ENCODE measurements around the gene SLC26A5.

DNA sequence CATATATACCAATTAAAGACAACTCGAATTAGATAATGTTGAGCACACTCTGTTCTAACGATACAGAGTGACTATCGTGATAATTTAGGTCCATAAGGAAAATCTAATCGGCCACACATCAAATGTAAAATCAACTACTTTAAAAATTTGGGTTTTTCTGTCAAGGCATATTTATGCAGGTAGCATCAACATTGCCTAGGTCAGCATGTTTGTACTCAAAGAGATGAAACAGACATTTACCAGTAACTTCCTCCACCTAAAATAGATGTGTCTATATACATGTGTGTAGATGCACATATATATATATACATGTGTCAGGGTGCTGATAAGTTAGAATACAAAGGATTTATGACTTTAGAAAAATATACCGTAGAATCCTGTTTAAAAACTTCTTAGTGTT, 76.6 kb downstream of the SLC26A5 start:
- TF ChIP-seq, protein P1, sequence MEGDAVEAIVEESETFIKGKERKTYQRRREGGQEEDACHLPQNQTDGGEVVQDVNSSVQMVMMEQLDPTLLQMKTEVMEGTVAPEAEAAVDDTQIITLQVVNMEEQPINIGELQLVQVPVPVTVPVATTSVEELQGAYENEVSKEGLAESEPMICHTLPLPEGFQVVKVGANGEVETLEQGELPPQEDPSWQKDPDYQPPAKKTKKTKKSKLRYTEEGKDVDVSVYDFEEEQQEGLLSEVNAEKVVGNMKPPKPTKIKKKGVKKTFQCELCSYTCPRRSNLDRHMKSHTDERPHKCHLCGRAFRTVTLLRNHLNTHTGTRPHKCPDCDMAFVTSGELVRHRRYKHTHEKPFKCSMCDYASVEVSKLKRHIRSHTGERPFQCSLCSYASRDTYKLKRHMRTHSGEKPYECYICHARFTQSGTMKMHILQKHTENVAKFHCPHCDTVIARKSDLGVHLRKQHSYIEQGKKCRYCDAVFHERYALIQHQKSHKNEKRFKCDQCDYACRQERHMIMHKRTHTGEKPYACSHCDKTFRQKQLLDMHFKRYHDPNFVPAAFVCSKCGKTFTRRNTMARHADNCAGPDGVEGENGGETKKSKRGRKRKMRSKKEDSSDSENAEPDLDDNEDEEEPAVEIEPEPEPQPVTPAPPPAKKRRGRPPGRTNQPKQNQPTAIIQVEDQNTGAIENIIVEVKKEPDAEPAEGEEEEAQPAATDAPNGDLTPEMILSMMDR (IDR thresholded peaks at IDR 0.05): no peak
- no peak for TF ChIP-seq POLR2A (IDR thresholded peaks at IDR 0.05)

Data from esophagus squamous epithelium (tissue), 4 donors.